Caco-2 (cell line): ENCODE results near the gene CKLF. TPM values are rescaled to one million over a fixed set of nuclear protein-coding genes. Genes with fewer than 3 reads are reported as not detected.
"Not testable (repeated sequence)": the region's sequence is repeated elsewhere in the genome, so short reads cannot be mapped to it uniquely, and the experiment has no call there.

Experiments
- BruUV-seq: library from RNA; stranded (reverse); fragments of 400-500 nt; replicated peaks from 2 replicates; lab custom pipeline; 2021; lab: Mats Ljungman, UMichigan
- CTCF ChIA-PET: fragments of 300-600 bp; sonication (Branson Sonifier 250); formaldehyde crosslinking; loops from one replicate; lab custom pipeline; 2022; ENCODE audit warnings: antibody characterized with exemption; lab: Charles Lee
- POLR2A ChIA-PET: fragments of 300-600 bp; sonication (Branson Sonifier 250); formaldehyde crosslinking; loops from one replicate; lab custom pipeline; 2022; ENCODE audit warnings: antibody characterized with exemption; lab: Charles Lee
- DNase-seq, 2 experiments: peaks; one replicate each; pipeline versions ENCODE4 v3.0.0 to v3.0.0-alpha.2; 2020 to 2022
- H3K27me3 ChIP-seq: replicated peaks from 2 replicates; pipeline ENCODE4 v1.6.0; 2011; ENCODE audit warnings: low read length; ENCODE audit not compliant: control insufficient read depth, insufficient read depth
- H3K36me3 ChIP-seq: 2 replicates; pipeline ENCODE4 v1.5.1; 2011; ENCODE audit warnings: low read length; ENCODE audit not compliant: control insufficient read depth, insufficient read depth
- H3K4me1 ChIP-seq: fragments of 250-450 bp; sonication (Bioruptor Pico); 2 replicates; pipeline ENCODE4 v1.5.1; 2020; ENCODE audit warnings: mild to moderate bottlenecking
- H3K4me3 ChIP-seq: 2 replicates; pipeline ENCODE4 v1.5.1; 2011; ENCODE audit warnings: low read depth, mild to moderate bottlenecking, control low read depth, low read length
- H3K9me3 ChIP-seq: fragments of 250-450 bp; sonication (Bioruptor Pico); 2 replicates; pipeline ENCODE4 v1.5.1; 2020; ENCODE audit warnings: mild to moderate bottlenecking, moderate library complexity
- H3K27ac Mint-ChIP-seq: one replicate; pipeline ENCODE4 v1.8.0; 2022; ENCODE audit warnings: mixed read lengths; ENCODE audit not compliant: unreplicated experiment
- H3K27me3 Mint-ChIP-seq: one replicate; pipeline ENCODE4 v1.8.0; 2022; ENCODE audit warnings: mixed read lengths; ENCODE audit not compliant: insufficient read depth, unreplicated experiment
- H3K36me3 Mint-ChIP-seq: one replicate; pipeline ENCODE4 v1.8.0; 2022; ENCODE audit warnings: mild to moderate bottlenecking, mixed read lengths; ENCODE audit not compliant: insufficient read depth, unreplicated experiment
- H3K4me1 Mint-ChIP-seq: one replicate; pipeline ENCODE4 v1.8.0; 2022; ENCODE audit warnings: low read depth, mixed read lengths; ENCODE audit not compliant: unreplicated experiment
- H3K4me3 Mint-ChIP-seq: one replicate; pipeline ENCODE4 v1.8.0; 2022; ENCODE audit warnings: mild to moderate bottlenecking, moderate library complexity, mixed read lengths; ENCODE audit not compliant: unreplicated experiment
- H3K9me3 Mint-ChIP-seq: one replicate; pipeline ENCODE4 v1.8.0; 2022; ENCODE audit warnings: mixed read lengths; ENCODE audit not compliant: unreplicated experiment
- intact Hi-C: fragments of 100-400 bp; cut with micrococcal nuclease; formaldehyde crosslinking; loops from one replicate; pipeline ENCODE4 v1.10.0; 2022; ENCODE audit not compliant: unreplicated experiment
- total RNA-seq: library from RNA; stranded (reverse); gene quantifications from 2 replicates; pipeline ENCODE4 v1.2.3, GENCODE V29; 2022
- TF ChIP-seq, protein P1 (sequence below), 2 experiments: fragments of 200-600 bp in 1 of 2; IDR thresholded peaks; 1 replicate in 1 of 2; 2 replicates in 1 of 2; pipeline versions ENCODE4 v1.5.1 to v1.8.0; 2011 to 2022; ENCODE audit warnings: antibody characterized with exemption in 1 of 2, control low read depth in 1 of 2, inconsistent platforms in 1 of 2, low read depth in 1 of 2, low read length in 1 of 2, mild to moderate bottlenecking in 1 of 2, moderate library complexity in 1 of 2; ENCODE audit not compliant: insufficient read depth in 1 of 2, severe bottlenecking in 1 of 2, unreplicated experiment in 1 of 2

Gene CKLF
- total RNA-seq, 1 experiment from 2014 or later = 103 TPM

DNA sequence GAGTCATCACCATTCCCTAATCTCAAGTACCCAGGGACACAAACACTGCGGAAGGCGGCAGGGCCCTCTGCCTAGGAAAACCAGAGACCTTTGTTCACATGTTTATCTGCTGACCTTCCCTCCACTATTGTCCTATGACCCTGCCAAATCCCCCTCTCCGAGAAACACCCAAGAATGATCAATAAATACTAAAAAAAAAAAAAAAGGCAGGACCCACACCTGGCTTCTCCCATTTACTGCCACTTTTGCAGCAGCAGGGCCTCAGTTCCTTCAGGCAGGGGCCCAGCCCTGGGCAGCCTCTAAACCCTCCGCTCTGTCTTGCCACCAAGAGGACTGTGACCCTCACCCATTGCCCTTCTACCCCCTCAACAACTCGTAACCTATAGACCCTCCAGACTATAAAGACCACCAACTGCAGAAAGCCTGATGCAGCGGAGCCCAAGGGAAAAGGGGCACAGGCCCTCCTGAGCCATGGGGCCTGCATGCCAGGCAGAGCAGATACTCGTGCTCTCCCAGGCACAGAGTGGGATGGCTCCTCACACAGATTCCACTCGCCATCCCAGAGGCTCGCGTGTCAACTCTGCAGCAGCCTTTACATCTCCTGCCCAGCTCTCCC, 37.3 kb upstream of the CKLF start:
- H3K27me3 ChIP-seq, POLR2A ChIA-PET, H3K4me3 ChIP-seq, CTCF ChIA-PET, H3K36me3 ChIP-seq, H3K9me3 ChIP-seq, H3K27me3 Mint-ChIP-seq, H3K9me3 Mint-ChIP-seq, H3K4me3 Mint-ChIP-seq, DNase-seq, BruUV-seq, intact Hi-C loops, H3K36me3 Mint-ChIP-seq: not testable (repeated sequence)
- Mint-ChIP-seq H3K4me1 (peaks cover 46% of the 10 kb centered on the region), H3K27ac (peak overlapping the region; percentile 57)
- H3K4me1 ChIP-seq = peaks cover 43% of the 10 kb centered on the region

DNA sequence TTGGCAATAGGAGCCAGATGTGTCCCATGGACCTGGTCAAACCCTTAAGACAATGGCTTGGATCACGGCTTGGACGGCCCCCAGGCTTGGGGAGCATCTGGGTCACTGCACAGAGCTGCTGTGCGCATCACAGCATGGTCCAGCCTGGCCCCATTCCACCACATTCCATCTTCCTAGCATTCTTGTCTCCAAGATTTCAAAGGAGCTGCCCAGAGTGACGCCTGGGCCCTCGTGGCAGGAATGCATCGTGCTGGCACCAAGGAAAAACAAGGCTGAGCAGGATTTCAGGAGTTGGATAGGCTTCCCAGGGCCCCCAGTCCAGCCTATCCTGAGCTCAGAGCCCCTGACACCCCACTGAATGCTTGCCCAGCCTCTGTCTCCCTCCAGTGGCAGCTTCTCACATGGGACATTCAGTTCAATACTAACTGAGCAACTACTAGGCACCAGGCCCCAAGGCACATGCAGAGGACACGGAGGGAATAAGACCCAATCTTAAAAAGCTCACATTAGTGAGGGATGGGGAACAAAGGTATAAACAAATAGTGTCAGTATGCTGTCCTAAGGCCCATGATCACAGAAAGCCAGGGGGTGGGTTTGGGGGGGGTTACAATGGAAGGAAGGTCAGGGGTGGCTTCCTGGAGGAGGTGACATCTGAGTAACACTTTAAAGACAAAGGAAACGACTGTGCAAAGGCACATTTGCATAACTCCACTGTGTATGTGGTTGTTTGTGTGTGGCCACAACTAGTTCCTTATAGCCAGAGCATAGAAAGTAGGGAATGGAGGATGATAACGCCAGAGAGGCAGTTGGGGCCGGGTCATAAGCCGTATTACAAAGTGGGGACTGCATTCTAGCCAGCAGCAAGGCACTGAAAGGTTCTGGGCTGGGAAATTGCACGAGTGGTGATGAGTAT, 36.5 kb upstream of the CKLF start:
- H3K36me3 ChIP-seq = peaks cover 1% of the 10 kb centered on the region
- TF ChIP-seq, protein P1, sequence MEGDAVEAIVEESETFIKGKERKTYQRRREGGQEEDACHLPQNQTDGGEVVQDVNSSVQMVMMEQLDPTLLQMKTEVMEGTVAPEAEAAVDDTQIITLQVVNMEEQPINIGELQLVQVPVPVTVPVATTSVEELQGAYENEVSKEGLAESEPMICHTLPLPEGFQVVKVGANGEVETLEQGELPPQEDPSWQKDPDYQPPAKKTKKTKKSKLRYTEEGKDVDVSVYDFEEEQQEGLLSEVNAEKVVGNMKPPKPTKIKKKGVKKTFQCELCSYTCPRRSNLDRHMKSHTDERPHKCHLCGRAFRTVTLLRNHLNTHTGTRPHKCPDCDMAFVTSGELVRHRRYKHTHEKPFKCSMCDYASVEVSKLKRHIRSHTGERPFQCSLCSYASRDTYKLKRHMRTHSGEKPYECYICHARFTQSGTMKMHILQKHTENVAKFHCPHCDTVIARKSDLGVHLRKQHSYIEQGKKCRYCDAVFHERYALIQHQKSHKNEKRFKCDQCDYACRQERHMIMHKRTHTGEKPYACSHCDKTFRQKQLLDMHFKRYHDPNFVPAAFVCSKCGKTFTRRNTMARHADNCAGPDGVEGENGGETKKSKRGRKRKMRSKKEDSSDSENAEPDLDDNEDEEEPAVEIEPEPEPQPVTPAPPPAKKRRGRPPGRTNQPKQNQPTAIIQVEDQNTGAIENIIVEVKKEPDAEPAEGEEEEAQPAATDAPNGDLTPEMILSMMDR (IDR thresholded peaks at IDR 0.05; ENCODE audit: insufficient read depth in 1 of 2, low read depth in 1 of 2, low read length in 1 of 2, severe bottlenecking in 1 of 2, unreplicated experiment in 1 of 2) = no peak
- ChIA-PET CTCF (interaction anchor here (0.6 kb wide), 1 partner anchor 397 kb away, joined by 4 read pairs; no protein-coding TSS in a partner anchor), POLR2A (no interaction called here)
- H3K27me3 ChIP-seq = no peaks in the 10 kb centered on the region
- H3K36me3 Mint-ChIP-seq = peaks cover 9% of the 10 kb centered on the region
- no peaks in the 10 kb centered on the region for H3K9me3 ChIP-seq
- no peaks in the 10 kb centered on the region for H3K27me3 Mint-ChIP-seq
- peaks cover 46% of the 10 kb centered on the region for H3K4me1 Mint-ChIP-seq
- H3K9me3 Mint-ChIP-seq = no peaks in the 10 kb centered on the region
- H3K4me3 Mint-ChIP-seq = no peak overlapping the region
- intact Hi-C loops = loop anchor here (1.0 kb wide), 1 partner anchor 36 kb away; the partner anchor contains the start of gene CKLF
- H3K27ac Mint-ChIP-seq = peak overlapping the region; percentile 98
- H3K4me3 ChIP-seq = no peak overlapping the region
- no peak for DNase-seq
- peaks cover 43% of the 10 kb centered on the region for H3K4me1 ChIP-seq
- no TSS peak for BruUV-seq

DNA sequence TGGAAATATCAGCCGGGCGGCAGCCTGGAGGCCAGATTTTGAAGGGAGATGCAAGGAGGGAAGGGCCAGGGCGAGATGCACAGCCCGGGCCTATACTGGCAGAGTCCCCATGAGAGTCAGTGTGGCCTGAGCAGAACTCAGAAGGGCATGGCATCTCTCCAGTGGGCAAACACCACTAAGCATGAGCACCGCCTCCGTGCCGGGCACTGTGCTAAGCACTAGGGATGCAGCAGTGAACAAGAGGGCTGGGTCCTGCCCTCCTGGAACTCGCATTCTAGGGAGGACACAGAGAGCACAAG, 35.9 kb upstream of the CKLF start:
- intact Hi-C loops = loop anchor here (1.0 kb wide), 1 partner anchor 36 kb away; the partner anchor contains the start of gene CKLF
- Histone ChIP-seq H3K27me3 (no peaks in the 10 kb centered on the region), H3K36me3 (no peaks in the 10 kb centered on the region; the same call in none of the 2 replicates), H3K9me3 (no peaks in the 10 kb centered on the region), H3K4me3 (no peak overlapping the region), H3K4me1 (peaks cover 42% of the 10 kb centered on the region)
- Mint-ChIP-seq H3K27ac (peak overlapping the region; percentile 98), H3K4me3 (peak overlapping the region; percentile 72), H3K27me3 (no peaks in the 10 kb centered on the region), H3K9me3 (no peaks in the 10 kb centered on the region), H3K36me3 (peaks cover 9% of the 10 kb centered on the region), H3K4me1 (peaks cover 46% of the 10 kb centered on the region)
- POLR2A ChIA-PET = no interaction called here
- TF ChIP-seq, protein P1 (IDR thresholded peaks at IDR 0.05; ENCODE audit: insufficient read depth in 1 of 2, low read depth in 1 of 2, low read length in 1 of 2, severe bottlenecking in 1 of 2, unreplicated experiment in 1 of 2) = no peak
- CTCF ChIA-PET = no interaction called here
- BruUV-seq = no TSS peak
- no peak for DNase-seq
